ENCODE results near the gene LCT.

The LCT gene

GRCh38 chr2:135845997-135846396 is 9.0 kb upstream of the LCT start:
- no peak for DNase-seq (ENCODE audit: low read depth in 1 of 2, low spot score in 1 of 2)
- Histone ChIP-seq H3K27ac (replicated peaks) (no peak overlapping the region), H3K4me3 (replicated peaks; ENCODE audit: insufficient read depth, low read length) (no peak overlapping the region), H3K27me3 (ENCODE audit: insufficient read depth, poor library complexity, severe bottlenecking) (no peaks in the 10 kb centered on the region)
- TF ChIP-seq CTCF (IDR thresholded peaks at IDR 0.05; ENCODE audit: insufficient read depth, low read length), result no peak
- TF ChIP-seq SPI1 (IDR thresholded peaks at IDR 0.05; ENCODE audit: borderline replicate concordance, low read depth), result no peak
- no peak for TF ChIP-seq REST (IDR thresholded peaks at IDR 0.05; ENCODE audit: insufficient replicate concordance, low read depth)
- no peak for TF ChIP-seq GABPA (IDR thresholded peaks at IDR 0.05; ENCODE audit: low read depth)
- TF ChIP-seq POLR2AphosphoS5 (IDR thresholded peaks at IDR 0.05; ENCODE audit: low read depth), result no peak

GRCh38 chr2:135845257-135845656 is 8.3 kb upstream of the LCT start:
- H3K27ac ChIP-seq (replicated peaks), result no peak overlapping the region
- DNase-seq (ENCODE audit: low read depth in 1 of 2, low spot score in 1 of 2), result no peak
- no peaks in the 10 kb centered on the region for H3K27me3 ChIP-seq (ENCODE audit: insufficient read depth, poor library complexity, severe bottlenecking)
- no peak overlapping the region for H3K4me3 ChIP-seq (replicated peaks; ENCODE audit: insufficient read depth, low read length)
- no peak for TF ChIP-seq GABPA (IDR thresholded peaks at IDR 0.05; ENCODE audit: low read depth)
- no peak for TF ChIP-seq REST (IDR thresholded peaks at IDR 0.05; ENCODE audit: insufficient replicate concordance, low read depth)
- no peak for TF ChIP-seq CTCF (IDR thresholded peaks at IDR 0.05; ENCODE audit: insufficient read depth, low read length)
- no peak for TF ChIP-seq SPI1 (IDR thresholded peaks at IDR 0.05; ENCODE audit: borderline replicate concordance, low read depth)
- TF ChIP-seq POLR2AphosphoS5 (IDR thresholded peaks at IDR 0.05; ENCODE audit: low read depth), result no peak

GRCh38 chr2:135844301-135844895 is 7.4 kb upstream of the LCT start:
- H3K27me3 ChIP-seq (ENCODE audit: insufficient read depth, poor library complexity, severe bottlenecking), result no peaks in the 10 kb centered on the region
- DNase-seq (ENCODE audit: low read depth in 1 of 2, low spot score in 1 of 2), result no peak
- TF ChIP-seq POLR2AphosphoS5 (IDR thresholded peaks at IDR 0.05; ENCODE audit: low read depth) (no peak), REST (IDR thresholded peaks at IDR 0.05; ENCODE audit: insufficient replicate concordance, low read depth) (no peak), SPI1 (IDR thresholded peaks at IDR 0.05; ENCODE audit: borderline replicate concordance, low read depth) (no peak), CTCF (IDR thresholded peaks at IDR 0.05; ENCODE audit: insufficient read depth, low read length) (no peak), GABPA (IDR thresholded peaks at IDR 0.05; ENCODE audit: low read depth) (no peak)
- H3K27ac ChIP-seq (replicated peaks), result no peak overlapping the region
- no peak overlapping the region for H3K4me3 ChIP-seq (replicated peaks; ENCODE audit: insufficient read depth, low read length)
